CD4-positive, alpha-beta T cell treated with Interleukin-15 for 1 hour (primary cell): Measurements from ENCODE around the gene AP5M1.
"Not testable (repeated sequence)": the region's sequence is repeated elsewhere in the genome, so short reads cannot be mapped to it uniquely, and the experiment has no call there.

ENCODE experiments used
- DNase-seq: peaks from one replicate; pipeline ENCODE4 v3.0.0-alpha.2; 2020

Gene AP5M1

DNA sequence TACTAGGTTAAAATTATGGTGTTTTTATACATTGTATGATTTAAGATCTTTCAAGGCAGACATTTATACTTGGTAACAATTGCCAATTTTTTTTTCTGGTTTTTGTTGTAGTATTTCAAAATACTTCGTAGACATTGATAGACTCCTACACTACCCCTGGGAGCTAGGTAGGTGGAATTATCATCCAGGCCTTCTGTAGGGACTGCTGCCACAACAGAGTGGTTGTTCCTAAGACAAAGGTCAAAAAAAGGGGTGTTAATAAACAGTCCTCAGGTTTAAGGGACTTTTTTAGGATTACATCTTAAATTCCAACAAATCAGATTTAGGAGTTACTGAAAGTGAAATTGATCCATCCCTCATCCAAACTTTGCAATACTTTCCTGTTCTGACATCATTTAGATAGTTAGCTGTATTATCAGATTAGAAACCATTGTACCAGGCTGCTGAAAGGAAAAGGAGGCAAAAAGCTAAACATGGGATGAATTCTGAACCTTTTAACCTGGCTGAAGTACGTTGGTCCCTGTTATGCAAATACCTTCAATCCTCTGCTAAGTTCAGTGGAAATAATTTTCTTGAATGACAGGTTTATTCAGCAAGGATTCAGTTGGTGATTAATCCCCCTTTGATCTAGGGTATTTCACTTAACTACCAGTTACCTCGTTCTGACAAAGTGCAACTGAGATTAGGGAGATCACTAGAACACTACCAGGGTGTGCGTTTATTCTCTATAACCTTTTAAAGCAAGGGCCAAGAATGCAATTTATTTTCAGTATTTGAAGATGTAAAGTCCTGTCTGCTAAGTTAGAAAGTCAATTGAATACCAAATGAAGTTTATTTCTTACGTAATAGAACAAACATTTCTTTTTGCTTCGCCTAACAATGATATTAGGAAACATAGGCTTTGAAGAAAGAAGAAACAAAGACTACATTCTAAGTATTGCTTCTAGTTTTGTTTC, 23.2 kb downstream of the AP5M1 start:
- DNase-seq = no peak

DNA sequence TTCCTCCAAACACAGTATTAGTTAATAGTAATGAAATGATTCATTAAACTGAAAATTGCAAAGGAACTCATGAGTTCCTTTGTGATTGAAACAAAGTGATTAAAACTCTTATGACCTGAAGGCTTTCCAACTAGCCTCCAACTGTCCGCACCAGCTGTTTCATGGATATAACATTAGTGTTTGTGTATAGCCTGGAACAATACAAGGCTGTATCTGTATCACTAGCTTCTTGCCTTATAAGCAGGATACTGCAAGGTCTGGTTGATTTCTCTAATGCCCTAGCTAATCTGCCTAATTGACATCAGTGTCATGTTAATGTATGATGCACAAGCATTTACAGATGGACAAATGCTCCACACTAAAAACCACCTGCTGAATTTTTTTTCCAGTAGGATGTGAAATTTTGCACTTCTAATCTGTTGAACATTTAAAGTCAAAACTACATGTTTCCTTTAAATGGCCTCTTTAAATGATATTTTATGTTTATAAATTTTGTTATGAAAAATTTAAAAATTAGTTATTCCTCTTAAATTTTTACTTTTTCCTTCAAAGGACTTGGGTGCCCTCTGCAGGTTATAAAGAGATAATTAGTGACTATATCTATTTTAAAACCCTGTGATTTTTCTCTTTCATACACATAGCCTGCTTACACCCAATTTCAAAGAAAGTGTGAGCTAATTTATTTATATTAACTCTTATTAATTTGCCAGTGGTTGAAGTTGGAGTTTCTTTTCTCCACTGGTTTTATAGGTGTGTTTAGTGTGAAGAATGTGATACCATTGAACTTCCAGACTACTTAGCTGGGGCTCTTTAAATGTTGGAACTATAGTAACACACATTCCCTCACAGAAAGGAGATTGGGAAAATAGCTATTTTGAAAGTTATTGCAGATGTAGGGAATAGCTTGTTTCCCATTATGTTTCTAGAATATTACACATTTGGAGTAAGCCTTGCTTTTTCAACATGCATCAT, 25.4 kb downstream of the AP5M1 start:
- no peak for DNase-seq

DNA sequence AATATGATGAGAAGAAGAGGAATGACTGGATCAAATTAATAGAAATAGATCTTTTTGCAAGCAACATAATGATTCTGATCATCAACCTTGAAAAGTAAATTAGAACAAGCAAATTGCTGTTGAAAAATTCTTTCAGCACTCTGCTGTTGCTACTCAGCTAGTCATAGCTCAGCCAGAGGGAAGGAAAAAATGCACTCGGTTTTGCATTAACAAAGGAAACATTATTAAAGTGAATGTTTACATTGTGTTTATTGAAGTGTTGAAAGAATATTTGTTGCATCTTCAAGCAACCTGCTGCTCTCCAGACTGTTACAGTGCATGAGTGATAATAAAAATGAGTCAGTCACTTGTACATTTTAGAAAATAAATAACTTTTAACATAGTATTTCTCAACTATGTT, 26.5 kb downstream of the AP5M1 start:
- DNase-seq = no peak

DNA sequence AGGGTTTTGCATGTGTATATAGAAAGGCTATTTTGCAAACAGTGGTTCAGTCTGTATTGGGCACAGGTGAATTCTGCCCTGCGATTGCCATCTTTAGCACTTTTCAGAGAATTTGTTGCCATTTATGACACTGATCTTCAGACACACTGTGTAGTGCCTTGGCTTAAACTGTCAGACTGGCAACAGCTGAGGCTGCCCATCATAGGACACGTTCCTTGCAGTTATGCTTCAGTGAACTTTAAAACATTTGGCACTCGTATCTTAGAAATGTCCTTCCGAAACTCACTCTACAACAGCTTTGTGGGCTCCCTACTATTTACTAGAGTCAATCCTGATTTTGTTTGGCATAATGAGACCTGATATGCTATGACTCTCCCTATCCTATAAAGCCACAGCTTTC, 29.1 kb downstream of the AP5M1 start:
- no peak for DNase-seq

DNA sequence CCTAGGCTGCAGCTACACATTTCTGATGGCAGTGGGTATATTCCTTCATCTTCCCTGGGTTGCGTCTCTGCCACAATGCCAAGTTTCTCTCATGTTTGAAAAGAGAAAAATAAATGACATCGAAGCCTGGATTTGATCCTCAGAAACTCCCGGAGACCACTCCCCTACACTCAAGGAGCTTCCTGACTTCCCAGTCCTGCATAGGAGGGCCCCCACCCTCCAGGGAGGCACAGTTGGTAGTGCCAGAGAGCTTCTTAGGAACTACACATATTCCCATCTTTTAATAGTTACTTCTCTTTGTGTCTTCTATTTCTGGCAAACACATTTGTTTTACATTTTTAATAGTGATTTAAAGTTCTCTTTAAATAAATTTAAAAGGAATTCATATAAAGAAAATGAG, 30.7 kb downstream of the AP5M1 start:
- DNase-seq = no peak

DNA sequence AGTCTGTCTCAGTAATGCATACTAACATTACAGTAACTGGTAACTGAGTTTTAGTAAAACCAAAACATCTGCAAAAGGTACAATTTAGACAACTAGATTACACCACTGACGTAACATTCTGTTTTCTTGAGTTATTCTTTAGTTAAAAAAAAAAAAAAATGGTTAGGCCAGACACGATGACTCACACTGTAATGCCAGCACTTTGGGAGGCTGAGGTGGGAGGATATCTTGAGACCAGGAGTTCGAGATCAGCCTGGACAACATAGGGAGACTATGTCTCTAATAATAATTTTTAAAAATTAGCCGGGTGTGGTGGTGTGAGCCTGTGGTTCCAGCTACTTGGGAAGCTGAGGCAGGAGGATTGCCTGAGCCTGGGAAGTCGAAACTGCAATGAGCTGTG, 34.1 kb downstream of the AP5M1 start:
- no peak for DNase-seq

DNA sequence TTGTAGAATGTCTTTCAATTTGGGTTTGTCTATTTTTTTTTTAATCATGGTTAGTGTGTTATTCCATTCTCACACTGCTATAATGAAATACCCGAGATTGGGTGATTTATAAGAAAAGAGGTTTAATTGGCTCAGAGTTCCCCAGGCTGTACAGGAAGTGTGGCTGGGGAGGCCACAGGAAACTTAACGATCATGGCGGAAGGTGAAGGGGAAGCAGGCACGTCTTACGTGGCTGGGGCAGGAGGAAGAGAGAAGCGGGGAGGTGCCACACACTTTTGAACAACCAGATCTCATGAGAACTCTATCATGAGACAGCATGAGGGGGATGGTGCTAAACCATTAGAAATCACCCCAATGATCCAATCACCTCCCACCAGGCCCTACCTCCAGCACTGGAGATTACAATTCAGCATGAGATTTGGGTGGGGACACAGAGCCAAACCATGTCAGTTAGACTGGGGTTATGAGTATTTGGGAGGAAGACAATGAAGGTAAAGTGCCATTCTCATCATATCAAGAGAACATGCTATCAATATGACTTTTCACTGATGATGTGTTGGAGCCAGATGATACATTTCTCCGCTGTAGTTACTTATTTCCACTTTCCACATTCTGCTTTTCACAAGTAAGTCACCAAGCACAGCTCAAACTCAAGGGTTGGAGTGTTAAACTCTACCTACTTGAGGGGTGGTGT, 45.8 kb downstream of the AP5M1 start:
- DNase-seq = no peak

DNA sequence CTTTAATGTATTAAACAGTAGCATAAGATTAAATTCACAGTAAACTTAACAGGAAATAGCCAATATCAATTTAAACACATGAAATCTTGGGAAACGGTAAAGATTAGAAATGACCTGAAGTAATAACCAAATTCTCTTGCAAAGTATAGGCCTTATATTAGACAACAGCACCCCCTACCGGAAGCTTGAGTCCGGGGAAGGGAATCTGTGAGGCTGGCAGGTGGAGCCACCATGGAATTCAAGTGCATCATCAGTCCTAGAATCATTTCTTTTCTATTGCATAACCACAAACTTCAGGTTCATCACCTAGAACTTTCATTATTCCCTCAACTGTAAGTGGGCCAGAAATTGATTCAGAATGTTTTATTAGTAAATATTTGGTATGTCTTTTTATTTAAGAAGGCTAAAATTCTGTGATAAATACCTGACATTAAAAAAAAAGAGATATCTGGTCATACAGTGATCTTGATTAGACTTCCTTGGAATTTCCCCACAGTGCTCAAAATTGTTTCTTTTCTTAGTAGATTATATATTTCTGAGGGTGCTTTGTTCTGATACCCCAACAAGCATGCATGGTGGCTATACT, 48.6 kb downstream of the AP5M1 start:
- peak; percentile 54 for DNase-seq

DNA sequence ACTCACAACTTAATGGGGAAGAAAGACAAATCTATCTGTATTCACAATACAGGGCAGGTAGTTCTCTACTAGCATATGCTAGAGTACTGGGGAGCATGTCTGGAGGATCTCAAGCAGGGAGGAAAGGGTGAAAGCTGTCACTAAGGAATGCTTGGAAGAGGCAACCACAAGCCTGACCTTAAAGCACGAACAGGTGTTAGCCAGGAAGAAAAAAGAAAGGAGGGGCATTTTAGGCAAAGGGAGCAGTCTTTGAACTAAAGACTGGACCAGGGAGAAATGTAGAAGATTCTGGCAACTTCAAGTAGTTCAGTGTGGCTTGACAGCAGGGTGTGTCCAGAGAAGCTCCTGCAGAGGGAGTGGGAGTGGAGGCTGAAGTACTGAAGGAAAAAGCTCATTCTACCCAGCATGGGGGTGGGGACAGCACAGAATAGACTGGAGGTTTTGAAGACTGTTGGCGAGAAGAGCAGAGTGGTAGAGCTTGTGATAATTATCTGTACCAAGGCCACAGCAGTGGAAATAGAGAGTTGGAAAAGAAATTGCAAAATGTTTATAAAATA, 50.9 kb downstream of the AP5M1 start:
- DNase-seq = no peak

DNA sequence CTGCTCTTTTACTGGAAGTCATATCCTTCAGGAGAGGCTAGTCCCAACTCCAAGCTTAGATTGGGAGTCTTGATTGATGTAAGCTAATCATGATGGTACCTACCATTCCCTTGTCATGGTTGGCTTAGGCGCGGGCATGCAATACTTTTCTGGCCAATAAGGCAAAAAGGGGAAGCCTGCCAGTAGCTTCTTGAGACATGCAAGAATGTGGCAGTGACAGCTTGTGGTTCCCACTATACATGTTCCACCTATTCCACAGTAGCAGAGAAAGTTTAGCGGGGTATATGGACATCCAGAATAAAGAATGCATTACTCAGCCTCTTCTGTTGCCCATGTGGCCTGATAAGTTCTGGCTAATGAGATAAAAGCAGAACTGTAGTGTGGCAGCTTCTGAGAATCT, 55.0 kb downstream of the AP5M1 start:
- no peak for DNase-seq

DNA sequence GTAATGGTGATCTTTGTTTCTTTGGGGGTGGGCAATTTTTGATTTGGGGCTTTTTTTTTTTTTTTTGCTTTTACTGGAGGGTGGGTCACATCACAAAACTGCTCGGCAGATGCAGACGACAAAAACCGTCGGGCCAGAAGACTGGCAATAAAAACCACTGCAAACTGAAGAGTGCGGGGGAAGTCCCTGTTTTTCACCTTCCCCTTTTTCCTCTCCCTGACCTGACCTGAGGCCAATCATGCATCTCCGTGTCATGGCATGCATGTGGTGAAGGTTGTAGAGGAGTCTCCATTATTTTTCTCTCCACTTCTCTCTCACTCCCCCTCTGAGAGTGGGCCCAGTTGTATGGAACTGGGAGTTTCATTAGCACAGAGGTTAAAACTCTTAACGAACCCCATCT, 57.5 kb downstream of the AP5M1 start:
- no peak for DNase-seq

DNA sequence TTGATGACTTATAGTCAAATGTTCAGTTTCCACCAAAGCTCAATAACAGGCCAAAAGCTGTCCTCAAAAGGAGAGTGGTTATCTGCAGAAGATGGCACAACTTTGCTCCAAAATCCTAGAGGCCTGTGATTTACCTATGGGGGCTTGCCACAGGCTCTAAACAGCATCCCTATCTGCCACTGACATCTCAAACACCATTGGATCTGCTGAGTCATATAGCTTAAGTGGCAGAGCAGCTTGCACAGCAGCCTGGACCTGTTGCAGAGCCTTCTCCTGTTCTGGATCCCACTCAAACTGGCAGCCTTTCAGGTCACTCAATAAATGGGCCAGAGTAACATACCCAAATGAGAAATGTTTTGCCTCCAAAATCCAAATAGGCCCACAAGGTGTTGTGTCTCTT, 61.1 kb downstream of the AP5M1 start:
- no peak for DNase-seq

DNA sequence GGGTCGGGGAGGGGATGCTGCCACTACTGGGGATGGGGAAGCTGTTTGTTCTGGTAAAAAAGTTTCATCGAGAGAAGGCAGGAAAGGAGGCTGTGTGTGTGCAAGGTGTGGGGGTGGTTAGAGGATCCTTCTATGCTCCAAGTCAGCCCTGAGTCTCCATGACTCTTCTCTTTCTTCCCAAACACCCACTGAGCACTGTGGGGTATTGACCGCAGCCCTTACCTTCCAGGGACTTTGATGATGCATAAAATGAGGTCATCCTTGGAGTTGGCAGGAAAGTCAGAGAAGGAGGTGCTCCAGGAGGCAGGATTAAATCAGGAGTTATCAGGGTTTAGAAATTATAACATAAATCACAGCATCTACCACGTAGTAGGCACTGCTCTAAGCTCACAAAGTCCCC, 63.7 kb downstream of the AP5M1 start:
- not testable (repeated sequence) for DNase-seq

DNA sequence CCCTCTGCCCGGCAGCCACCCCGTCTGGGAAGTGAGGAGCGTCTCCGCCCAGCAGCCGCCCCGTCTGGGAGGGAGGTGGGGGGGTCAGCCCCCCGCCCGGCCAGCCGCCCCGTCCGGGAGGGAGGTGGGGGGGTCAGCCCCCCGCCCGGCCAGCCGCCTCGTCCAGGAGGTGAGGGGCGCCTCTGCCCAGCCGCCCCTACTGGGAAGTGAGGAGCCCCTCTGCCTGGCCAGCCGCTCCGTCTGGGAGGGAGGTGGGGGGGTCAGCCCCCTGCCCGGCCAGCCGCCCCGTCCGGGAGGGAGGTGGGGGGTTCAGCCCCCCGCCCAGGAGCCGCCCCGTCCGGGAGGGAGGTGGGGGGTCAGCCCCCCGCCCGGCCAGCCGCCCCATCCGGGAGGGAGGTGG, 65.0 kb downstream of the AP5M1 start:
- DNase-seq = not testable (repeated sequence)

DNA sequence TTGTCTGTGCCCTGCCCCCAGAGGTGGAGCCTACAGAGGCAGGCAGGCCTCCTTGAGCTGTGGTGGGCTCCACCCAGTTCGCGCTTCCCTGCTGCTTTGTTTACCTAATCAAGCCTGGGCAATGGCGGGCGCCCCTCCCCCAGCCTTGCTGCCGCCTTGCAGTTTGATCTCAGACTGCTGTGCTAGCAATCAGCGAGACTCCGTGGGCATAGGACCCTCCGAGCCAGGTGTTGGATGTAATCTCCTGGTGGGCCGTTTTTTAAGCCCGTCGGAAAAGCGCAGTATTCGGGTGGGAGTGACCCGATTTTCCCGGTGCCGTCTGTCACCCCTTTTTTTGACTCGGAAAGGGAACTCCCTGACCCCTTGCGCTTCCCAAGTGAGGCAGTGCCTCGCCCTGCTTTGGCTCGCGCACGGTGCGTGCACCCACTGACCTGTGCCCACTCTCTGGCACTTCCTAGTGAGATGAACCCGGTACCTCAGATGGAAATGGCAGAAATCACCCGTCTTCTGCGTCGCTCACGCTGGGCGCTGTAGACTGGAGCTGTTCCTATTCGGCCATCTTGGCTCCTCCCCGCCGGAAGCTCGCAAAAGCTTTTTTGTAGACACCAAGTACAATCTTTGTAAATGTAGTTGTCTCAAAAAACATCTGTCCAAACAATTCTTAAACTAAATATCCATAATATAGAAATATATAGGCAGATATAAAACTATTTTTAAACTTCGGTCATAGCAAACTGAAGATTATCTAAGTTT, 75.0 kb downstream of the AP5M1 start:
- DNase-seq = not testable (repeated sequence)

DNA sequence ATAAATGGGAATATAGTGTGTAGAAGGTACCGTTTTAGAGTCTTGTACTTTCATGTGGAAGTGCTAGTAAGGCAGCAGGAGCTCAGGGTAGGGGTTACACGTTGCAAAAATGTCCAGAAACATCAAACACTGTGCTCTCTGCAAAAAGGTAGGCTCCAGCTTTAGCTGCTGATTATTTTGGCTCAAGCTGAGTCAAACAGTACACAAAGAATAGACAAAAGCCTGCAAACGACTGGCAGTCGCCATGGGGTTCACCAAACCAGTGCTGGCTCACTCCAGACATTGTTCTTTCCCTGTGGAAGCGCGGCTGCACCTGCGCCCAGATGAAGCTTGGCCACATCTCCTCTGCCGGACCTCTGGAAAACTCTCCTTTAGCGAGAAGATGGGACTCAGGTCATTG, 76.3 kb downstream of the AP5M1 start:
- DNase-seq = no peak

DNA sequence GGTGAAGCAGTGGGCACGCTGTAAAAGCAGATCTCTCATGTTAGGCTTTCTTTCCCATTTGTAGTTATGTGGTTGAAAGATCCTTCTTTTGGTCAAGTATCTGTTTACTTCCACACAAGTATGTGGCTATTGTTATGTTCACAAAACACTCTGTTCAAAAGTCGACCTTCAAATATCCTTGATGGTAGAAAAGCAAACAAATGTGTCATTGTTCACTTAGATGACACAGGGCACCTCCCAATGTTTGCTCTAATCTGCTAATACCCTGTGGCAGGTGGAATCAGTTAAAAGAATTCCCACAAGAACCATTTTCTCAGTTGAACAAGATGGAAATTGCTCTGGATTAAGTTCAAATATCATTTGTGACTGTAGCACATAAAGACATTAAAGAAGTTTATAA, 78.0 kb downstream of the AP5M1 start:
- DNase-seq = no peak
